ENCODE measurements around the gene TNFRSF1A.
"Not testable (repeated sequence)": the region's sequence is repeated elsewhere in the genome, so short reads cannot be mapped to it uniquely, and the experiment has no call there.

The TNFRSF1A gene

DNA sequence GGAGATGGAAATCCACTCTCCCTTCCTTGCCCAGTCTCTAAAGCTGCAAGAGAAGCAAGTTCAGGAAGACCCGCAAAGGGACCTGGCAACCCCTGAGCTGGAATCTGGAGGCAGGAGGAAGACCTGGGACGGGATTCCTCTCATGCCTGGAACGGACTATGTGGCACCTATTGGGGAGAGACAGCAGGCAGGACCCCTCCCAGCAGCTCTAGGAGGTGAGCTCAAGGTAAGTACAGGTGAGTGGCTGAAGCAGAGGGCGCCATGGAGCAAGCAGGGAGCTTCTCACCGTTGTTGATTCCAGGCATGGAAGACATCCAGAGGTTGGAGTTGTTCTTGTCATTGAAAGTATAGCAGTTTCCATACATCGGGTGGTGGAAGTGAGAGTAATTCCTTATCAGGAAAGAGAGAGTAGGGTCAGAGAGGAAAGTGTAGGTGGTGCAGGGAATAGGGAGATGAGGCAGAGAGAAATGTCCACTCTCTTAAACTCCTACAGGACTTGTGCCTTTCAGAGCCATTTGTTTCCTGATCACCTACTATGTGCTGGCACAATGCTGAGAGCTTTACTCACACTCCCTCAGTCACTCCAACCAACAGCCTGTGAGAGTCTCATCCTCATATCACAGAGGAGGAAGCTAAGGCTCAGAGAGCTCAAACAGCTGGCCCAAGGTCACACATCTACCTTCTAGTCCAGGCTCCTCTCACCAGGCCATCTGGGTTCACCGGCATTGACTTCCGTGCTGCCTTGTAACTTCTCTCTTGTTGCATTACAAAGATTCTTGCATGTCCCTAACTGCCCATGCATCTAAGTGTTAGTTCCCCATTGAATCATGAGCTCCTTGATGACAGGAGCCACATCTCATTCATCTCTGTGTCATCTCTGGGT is 13.9 kb upstream of the TNFRSF1A start:
- DNase-seq = no peak

DNA sequence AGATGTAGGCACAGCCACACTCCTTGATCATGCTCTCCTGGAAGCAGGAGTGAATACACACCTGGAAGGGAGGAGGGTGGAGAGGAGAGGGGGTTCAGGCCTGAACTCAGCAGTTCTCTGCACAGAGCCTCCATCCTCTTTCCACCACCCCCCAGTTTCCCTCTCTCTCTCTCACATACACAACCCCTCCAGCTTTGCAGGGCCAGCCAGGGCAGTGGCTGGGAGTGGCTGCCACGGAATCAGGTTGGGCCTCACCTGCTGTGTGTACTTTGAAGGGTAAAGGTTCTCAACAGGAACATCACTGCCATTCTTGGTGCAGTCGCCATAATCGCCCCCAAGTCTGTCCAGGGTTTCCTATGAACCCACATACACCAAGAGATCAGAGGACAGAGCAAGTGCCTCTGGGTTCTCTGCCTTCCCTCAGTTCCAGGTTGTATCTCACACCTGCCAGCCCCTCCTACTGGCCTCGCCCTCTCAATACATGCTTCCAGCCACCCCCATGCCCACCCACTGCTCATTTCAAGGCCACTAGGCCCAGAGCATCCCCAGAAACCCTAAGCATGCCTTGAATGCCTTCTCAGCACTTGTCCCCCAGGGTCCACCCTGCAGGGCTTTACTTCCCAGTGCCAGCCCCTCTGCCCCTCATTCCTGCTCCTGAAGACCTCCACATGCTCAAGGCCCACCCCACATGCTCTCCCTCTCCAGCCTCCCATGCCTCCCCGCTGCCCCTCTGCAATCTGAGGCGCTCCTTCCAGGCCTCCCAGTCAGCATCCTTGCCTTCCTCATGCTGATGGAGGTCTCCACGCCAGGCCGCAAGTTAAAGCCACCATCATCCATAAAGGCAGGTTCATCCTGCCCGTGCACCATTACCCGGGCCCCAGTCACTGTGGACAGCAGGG is 12.9 kb upstream of the TNFRSF1A start:
- DNase-seq = no peak

DNA sequence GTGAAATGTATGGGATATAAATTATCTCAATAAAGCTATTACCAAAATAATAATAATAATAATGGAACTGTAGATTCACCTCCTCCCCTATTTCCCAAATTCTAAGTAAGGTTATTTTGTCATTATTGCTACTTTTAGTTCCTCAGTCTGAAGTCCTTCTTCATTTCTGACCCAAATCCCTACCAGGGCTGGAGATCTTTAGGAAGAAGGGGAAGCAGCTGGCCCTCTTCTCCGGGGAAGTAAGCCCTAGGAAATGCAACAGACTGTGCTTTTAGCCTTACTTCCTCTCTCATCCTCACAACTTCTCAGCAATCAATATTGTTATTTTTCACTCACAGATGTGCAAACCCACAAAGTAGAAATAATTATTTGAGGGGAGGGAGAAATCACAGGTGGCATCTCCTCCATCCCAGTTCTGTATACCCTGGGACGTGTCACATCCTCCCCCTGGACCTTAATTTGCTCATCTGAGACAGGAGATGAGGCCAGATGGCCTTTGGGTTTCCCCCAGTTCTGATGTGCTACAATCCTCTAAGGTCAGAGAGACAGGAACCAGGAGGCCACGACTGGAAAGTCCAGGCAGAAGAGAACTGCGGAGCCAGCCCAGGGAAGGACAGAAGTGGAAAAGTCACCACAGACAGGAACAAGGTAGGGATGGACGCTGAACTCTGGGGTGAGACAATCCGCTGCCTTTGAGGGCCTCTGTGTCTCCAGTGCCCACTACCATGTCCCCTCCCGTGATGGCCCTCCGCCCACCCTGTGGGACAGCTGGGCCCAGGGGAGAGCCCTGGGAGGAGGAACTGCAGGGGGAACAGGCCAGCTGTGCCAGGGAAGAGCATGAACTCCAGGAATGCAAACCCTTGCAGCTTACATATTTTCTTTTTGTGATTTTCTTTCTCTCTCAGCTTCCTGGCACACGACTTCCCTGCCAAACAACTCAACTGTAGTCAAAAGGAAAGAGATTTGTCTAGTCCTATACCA is 10.6 kb upstream of the TNFRSF1A start:
- DNase-seq = no peak

DNA sequence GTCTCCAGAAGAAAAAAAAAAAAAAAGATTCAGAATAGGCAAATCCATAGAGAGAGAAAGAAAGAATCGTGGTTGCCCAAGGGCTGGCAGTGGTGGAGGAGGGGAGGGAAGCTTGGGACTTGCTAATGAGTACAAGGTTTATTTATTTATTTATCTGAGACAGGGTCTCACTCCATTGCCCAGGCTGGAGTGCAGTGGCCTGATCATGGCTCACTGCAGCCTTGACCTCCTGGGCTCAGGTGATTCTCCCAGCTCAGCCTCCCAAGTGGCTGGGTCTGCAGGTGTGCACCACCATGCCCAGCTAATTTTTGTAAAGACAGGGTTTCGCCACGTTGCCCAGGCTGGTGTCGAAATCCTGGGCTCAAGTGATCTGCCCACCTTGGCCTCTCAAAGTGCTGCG is 9.7 kb upstream of the TNFRSF1A start:
- no peak for DNase-seq

DNA sequence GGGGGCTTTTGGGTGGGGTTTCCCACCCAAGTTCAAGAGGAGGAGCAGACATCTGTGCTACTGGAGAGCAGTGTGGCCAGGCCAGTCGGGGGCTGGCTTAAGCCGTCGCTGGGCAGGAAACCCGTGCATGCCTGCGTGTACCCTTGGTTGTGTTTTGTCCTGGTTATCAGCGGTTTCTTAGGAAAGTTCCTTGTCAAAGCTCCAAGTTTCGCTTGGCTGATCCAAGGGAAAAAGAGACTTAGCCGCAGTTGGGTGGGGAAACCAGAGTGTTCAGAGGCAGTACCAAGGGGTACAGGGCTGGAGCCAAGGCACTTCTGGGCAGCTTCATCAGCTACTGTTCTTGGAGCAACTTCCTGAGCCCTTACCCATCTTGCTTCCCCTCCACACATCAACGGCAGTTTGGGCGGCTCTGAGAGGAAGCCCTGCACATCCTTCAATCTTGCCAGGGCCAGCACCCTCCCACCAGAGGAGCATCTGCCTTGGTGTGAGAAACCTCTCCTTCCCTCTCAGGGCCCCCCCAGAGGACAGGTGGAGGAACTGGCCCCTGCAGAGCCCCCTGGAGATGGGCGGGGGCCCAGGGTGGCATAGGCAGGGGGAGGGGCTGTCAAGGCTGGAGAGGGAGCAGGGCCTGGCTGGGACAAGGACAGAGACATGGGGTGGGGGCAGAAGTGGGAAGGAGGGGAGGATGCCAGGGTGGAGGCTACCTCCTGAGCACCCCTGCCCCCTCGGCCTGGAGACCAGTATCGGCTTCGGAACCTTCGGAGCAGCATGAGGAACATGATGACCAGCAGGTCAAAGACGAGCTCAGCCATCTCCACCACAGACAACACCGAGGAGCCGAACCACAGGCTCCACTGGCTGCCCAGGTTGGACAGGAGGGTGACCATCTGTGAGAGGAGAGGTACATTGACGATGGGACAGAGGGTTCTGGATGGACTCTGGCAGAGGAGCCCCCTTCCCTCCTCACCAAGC is 5.8 kb upstream of the TNFRSF1A start:
- peak; percentile 82 for DNase-seq

DNA sequence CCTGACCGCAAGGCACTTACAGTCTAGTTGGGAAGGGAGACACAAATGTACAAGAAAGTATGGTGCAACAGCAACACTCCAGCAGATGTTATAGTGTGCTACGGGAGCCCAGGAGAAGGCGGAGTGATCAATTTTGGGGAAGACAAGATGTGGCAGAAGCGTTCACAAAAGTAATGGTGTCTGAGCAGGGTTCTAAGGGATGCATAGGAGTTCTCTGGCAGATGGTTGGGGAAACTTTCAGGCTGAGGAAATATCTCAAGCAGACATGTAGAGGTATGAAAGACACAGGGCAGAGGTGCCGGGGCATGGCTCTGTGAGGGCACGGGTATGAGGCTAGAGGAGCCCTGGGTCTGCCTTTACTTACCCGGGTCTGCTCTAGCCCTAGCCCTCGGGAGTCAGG is 5.1 kb upstream of the TNFRSF1A start:
- DNase-seq = no peak

DNA sequence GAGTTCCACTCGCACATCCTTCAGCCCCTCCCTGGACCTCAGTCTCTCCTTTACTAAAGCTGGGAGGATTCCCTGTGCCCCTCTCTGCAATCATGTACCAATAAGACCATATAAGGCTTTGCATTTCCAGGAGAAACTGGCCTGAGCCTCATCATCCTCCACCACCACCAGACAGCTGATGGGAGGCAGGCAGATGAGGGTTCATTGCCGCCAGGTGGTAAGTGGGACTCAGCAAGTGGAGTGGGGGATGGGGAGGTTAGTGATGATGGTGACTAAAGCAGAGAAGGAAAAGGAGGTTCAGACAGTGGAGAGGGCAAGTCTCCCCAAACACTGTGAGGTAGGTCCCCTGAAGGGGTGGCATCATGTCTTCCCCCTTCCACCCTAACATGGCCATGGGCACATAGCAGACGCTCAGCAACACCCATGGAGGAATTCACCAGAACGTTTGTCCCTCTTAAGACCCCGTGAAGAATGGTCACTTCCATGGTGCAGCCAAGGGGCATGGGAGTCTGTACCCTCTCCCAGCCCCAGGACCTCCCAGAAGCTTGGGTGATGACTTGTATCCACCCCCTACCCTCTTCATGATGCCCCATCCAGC is 4.5 kb upstream of the TNFRSF1A start:
- DNase-seq = no peak

DNA sequence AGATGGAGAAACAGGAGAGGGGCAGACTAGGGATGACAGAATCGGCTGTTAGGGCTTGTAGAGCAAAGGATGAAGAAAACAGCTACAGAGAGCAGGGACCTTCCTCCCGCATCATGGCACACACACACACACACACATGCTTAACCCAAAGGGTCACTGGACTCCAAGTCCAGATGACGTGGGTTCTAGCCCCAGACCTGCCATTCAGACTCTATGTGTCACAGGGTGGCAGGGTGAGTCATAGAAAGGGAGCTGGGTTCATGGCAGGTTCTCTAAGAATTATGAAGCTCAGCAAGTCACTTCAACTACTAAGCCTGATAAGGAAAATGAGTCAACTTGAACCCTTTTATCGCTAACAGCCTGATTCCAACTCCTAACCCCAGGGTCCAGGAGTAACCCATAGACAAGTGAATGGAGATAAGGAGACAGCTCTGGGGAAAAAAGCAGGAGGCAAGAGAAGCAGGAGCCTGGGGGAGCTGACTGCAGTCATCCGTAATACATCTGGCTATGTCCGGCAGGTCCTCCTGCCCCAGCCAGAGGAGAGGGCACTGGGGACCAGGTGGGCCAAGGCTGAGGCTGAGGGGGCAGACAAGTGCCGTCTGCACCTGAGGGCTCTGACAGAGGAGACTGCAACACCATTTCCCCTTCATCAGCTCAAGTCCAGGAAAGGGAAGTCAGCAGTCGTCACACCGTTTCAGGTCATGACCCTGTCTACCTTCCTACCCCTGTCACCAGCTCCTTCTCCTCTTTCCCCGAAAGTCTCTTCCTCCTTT is 3.6 kb upstream of the TNFRSF1A start:
- no peak for DNase-seq

DNA sequence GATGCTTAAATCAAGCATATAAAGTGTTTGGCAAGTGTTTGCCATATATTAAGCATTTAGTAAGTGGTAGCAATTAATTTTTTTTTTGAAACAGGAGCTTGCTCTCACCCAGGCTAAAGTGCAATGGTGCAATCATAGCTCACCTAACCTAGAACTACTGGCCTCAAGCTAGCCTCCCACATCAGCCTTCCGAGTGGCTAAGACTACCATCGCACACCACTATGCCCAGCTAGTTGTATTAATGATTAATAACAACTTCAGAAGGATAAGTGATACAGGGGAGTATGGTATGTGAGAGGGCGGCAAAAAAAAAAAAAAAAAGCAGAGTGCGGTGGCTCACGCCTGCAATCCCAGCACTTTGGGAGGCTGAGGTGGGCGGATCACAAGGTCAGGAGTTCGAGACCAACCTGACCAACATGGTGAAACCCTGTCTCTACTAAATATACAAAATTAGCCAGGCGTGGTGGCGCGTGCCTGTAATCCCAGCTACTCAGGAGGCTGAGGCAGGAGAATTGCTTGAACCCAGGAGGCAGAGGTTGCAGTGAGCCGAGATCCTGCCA is 2.3 kb upstream of the TNFRSF1A start:
- not testable (repeated sequence) for DNase-seq

DNA sequence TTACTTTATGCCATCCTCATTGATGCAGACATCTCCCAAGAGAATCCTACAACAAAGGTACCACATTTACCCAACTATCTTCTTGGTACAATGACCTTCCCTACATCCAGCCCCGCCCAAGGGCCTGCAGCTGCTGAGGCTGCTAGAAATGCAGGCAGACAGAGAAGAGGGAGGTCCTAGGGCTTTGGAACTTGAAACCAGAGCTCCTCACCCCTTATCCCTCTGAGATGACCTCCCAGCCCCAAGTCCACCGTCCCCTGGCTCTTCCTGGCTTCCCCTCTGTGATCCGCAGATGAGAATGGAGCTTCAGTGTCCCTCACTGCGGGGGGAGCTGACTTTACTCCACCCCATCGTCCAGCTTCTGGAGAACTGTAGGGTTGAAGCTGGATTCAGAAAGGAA is 1.6 kb upstream of the TNFRSF1A start:
- no peak for DNase-seq

DNA sequence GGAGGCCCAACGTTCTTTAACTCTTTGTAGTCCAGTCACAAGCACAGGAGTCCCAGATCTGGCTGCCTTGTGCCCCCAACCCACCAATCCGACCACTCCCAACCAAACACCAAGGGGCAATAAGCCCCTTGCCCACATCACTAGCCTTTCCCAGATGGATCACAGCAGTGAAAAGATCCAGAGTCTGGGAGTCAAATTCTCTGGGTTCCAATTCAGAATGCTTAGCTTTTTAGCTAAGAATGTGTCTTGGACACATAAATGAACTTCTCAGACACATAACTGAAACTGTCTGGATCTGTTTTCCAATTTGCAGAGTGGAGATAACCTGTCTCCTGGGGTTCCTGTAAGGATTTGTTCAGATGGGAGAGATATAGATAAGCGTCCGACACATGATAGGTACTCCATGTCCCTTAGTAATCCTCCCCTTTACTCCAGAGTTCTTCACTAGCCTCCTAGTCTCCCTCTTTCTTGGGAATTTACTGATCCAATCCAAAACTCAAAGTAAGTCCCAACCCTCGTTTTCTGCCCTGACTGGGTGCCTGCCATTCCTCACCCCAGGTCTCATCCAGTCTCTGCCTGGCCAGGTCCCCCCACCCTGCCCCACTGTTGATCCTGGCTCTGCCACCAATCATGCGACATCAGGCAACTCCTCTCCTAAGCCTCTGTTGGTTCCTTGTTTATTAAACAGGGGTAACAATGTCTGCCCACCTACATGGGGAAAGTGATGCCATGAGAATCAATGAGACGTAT is 439 bp upstream of the TNFRSF1A start:
- DNase-seq = no peak

DNA sequence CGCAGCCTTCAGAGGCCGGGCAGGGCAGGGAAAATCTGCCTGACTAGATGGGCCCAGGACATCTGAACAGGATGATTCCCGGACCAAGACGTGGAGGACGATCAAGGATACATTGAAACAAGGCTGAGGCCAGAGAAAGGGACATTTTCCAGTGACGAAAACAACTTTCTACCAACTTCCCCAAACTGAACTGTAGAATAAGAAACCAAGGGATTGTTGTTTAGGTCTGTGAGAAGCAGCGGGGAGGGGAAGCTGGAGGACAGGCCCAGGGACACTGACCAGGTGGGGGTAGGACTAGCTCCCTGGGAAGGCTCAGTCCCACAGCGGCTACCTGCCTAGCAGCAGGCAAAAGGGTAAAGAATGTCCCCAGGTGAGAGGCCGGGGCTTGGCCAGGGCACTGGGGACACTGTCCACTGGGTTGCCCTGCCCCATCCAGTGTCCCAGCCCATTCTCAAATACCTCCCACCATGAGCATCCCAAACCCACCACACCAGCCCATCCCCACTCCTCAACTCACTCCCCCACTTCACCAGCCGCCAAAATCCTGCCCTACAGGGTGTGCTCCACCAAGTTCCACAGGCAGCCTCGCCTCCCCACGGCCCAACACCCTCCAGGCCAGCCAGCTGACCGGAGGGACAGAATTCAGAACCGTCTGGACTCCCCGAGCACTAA is 995 bp downstream of the TNFRSF1A start:
- no peak for DNase-seq

DNA sequence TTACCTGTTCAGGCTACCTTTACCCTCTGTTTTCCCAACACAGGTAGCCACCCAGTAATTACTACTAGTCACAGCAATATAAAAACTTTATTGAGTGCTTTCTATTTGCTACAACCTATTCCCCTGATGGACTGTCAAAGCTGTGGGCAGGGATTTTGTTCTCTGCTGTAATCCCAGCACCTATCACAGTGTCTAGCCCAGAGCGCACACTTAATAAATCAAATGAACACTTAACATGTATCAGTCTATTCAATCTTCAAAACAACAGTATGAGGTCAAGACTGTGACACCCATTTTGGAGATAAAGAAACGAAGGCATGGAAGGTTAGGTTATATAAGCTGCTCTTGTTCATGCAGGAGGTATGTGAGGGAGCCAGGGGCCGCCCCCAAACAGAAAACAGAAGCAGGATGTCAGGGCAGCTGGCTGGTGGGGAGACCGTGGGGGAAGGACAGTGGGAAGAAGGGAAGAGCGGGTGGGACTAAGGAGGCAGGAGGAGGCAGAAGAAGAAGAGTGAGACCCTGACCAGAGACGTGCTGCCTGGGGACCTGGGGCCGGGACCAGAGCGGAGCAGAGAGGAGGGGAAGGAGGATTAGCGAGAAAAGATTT is 1.7 kb downstream of the TNFRSF1A start:
- no peak for DNase-seq

DNA sequence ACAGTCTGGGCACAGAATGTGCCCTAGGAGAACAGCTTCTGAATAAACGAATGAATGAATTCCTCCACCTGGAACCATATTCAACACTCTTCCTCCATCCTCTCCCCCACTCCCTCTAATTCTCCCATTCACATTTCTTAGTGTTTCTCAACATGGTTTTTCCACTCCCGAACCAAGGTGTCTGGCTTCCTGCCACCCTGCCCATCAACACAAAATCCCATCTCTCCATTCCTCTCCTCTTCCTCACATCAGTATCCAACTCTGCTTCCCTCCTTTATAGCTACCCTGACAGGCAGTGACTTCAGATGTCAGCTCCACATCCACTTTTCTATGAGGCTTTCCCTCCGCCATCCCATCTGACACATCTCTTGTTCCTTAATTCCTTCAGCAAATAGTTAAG is 2.9 kb downstream of the TNFRSF1A start:
- DNase-seq = no peak

DNA sequence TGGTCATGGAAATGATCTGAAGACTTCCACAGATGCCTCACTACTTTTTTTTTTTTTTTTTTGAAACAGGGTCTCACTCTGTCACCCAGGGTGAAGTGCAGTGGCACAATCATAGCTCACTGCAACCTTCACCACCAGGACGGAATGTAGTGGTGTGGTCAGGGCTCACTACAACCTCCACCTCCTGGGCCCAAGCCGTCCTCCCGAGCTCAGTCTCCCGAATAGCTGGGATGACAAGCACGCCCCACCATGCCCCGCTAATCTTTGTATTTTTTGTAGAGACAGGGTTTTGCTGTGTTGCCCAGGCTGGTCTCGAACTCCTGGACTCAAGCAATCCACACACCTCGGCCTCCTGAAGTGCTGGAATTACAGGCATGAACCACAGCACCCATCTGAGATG is 3.3 kb downstream of the TNFRSF1A start:
- not testable (repeated sequence) for DNase-seq

DNA sequence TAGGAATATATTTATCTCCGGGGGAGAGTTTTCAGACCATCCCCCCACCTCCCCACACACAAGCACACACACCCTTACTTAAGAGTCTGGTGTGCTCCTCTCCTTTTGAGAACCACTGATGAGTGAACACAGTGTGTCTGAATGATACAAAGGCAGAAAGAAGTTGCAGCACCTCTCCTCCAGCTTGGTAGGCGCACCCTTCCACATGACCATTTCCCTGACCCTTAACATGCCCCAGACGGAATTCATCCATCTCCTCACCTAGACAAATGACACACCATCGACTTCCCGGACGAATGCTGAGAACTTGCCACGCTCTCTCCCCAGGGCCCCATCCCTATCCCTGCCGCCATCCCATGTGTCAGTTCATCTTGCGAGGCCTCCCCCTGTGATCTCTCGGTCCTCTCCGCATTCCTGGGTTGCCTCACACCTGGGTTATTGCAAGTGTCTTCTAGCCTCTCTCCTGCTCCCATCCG is 3.9 kb downstream of the TNFRSF1A start:
- no peak for DNase-seq

DNA sequence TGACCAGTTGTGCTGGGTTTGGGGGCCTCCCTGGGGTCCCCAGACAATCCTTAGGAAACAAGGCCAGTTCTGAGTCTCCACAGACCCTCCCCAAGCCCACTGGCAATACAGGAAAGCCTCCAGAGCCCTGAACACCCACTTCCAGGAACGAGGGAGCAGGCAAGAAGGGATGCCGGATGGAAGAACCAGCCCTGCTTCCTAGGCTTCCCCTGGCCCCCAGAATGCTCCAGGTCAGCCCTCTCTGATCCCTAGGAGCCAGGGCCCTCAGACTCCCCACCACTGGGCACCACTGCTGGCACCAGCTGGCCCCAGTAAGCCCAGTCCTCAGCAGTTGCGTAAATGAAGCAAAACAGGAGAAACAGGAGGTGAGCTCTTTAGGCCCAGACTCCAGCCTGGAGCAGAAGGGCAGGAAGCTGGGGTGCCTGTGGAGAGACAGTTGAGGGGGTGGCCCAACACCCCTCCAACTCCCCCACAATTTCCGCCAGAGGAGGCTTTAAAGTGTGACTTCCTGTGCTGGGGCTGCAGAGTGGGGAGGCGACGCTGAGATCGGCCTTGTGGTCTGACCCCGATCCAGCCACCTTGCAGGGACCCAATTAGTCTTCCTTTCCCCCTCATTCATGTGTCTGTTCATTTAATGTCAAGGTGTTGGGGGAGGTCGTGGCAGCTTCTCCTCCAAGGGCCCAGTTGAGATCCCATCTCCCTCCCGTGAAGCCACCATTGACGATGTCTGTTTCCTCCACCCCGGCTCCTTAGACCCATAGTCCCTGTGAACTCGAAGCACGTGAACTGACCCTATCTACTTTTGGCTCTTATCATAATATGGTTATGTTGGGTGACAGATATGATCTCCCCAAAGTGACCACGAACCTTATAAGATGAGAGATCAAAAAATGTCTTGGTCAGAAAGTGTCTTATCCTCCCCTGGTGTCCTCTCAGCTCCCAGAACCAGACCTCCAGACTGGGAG is 4.7 kb downstream of the TNFRSF1A start:
- peak; percentile 93 for DNase-seq
